ENCODE results near the gene RHBDD3.

Gene RHBDD3

DNA sequence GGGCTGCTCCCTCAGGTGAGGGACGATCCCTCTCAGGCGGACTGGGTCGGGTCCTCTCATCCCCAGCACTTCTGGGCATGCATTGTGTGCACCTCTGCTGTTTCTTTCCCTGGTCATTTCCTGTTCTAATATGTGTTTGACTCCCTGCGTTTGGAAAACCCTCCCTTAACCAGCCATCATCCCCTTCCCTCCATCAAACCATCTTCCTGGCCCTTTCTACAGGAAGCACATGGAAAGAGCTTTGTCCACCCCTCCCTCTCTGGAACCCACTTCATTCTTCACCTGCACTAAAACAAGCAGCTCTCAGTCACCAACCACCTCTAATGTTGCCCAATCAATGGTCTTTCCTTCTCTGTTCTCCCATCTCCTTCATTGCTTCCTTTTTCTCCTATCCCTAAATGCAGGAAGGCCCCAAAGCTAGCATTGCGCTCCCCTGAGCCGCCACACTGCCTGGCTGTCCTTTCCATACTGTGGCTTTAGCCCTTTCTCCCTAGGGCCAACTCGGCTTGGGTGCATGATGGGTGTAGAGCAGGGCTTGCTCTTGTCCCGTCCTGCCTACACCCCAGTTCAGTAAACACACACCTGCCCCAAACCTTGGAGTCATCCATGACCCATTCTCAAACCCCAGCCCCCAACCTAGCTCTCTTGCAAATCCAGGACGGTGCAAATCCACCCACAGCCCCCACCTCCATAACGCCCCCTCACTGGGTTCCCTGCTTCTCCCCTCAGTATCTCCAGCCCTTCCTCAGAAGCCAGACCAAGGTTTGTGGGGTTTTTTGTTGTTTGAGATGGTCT lies 33.2 kb upstream of the RHBDD3 start (continued):
- 0 out of 2 replicates have a peak, but pooled peaks have one; percentile 35 for TF ChIP-seq KLF17 (tag by site-specific recombination; IDR thresholded peaks at IDR 0.05)
- TF ChIP-seq GLIS2 (tag by site-specific recombination; IDR thresholded peaks at IDR 0.05) = 0 out of 2 replicates have a peak, but pooled peaks have one; percentile 35
- no peak for TF ChIP-seq ZNF174 (tag by site-specific recombination; IDR thresholded peaks at IDR 0.05)
- TF ChIP-seq WT1 (tag by site-specific recombination; IDR thresholded peaks at IDR 0.05) = peak; percentile 61
- TF ChIP-seq, protein P1, sequence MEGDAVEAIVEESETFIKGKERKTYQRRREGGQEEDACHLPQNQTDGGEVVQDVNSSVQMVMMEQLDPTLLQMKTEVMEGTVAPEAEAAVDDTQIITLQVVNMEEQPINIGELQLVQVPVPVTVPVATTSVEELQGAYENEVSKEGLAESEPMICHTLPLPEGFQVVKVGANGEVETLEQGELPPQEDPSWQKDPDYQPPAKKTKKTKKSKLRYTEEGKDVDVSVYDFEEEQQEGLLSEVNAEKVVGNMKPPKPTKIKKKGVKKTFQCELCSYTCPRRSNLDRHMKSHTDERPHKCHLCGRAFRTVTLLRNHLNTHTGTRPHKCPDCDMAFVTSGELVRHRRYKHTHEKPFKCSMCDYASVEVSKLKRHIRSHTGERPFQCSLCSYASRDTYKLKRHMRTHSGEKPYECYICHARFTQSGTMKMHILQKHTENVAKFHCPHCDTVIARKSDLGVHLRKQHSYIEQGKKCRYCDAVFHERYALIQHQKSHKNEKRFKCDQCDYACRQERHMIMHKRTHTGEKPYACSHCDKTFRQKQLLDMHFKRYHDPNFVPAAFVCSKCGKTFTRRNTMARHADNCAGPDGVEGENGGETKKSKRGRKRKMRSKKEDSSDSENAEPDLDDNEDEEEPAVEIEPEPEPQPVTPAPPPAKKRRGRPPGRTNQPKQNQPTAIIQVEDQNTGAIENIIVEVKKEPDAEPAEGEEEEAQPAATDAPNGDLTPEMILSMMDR (tag by site-specific recombination; IDR thresholded peaks at IDR 0.05) = no peak
- no peak for TF ChIP-seq ZNF292 (tag by site-specific recombination; IDR thresholded peaks at IDR 0.05; ENCODE audit: borderline replicate concordance, low read depth)
- no peak for TF ChIP-seq ZXDB (tag by site-specific recombination; IDR thresholded peaks at IDR 0.05)
- no peak for TF ChIP-seq ZNF791 (tag by site-specific recombination; IDR thresholded peaks at IDR 0.05)
- TF ChIP-seq KLF10 (tag by site-specific recombination; IDR thresholded peaks at IDR 0.05) = no peak
- TF ChIP-seq ZNF140 (tag by site-specific recombination; IDR thresholded peaks at IDR 0.05) = no peak
- TF ChIP-seq ZNF747 (tag by site-specific recombination; IDR thresholded peaks at IDR 0.05) = no peak
- TF ChIP-seq, protein P2, sequence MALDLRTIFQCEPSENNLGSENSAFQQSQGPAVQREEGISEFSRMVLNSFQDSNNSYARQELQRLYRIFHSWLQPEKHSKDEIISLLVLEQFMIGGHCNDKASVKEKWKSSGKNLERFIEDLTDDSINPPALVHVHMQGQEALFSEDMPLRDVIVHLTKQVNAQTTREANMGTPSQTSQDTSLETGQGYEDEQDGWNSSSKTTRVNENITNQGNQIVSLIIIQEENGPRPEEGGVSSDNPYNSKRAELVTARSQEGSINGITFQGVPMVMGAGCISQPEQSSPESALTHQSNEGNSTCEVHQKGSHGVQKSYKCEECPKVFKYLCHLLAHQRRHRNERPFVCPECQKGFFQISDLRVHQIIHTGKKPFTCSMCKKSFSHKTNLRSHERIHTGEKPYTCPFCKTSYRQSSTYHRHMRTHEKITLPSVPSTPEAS (tag by site-specific recombination; IDR thresholded peaks at IDR 0.05) = no peak
- TF ChIP-seq, protein P3, sequence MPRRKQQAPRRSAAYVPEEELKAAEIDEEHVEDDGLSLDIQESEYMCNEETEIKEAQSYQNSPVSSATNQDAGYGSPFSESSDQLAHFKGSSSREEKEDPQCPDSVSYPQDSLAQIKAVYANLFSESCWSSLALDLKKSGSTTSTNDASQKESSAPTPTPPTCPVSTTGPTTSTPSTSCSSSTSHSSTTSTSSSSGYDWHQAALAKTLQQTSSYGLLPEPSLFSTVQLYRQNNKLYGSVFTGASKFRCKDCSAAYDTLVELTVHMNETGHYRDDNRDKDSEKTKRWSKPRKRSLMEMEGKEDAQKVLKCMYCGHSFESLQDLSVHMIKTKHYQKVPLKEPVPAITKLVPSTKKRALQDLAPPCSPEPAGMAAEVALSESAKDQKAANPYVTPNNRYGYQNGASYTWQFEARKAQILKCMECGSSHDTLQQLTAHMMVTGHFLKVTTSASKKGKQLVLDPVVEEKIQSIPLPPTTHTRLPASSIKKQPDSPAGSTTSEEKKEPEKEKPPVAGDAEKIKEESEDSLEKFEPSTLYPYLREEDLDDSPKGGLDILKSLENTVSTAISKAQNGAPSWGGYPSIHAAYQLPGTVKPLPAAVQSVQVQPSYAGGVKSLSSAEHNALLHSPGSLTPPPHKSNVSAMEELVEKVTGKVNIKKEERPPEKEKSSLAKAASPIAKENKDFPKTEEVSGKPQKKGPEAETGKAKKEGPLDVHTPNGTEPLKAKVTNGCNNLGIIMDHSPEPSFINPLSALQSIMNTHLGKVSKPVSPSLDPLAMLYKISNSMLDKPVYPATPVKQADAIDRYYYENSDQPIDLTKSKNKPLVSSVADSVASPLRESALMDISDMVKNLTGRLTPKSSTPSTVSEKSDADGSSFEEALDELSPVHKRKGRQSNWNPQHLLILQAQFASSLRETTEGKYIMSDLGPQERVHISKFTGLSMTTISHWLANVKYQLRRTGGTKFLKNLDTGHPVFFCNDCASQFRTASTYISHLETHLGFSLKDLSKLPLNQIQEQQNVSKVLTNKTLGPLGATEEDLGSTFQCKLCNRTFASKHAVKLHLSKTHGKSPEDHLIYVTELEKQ (tag by site-specific recombination; IDR thresholded peaks at IDR 0.05; ENCODE audit: borderline replicate concordance) = no peak
- TF ChIP-seq ZNF561 (tag by site-specific recombination; IDR thresholded peaks at IDR 0.05; ENCODE audit: borderline replicate concordance) = no peak
- TF ChIP-seq ZBTB6 (tag by site-specific recombination; IDR thresholded peaks at IDR 0.05) = no peak
- peak; percentile 60 for TF ChIP-seq ZNF366 (tag by site-specific recombination; conservative IDR thresholded peaks at IDR 0.05)
- TF ChIP-seq ZNF76 (tag by site-specific recombination; IDR thresholded peaks at IDR 0.05; ENCODE audit: borderline replicate concordance, low read depth) = no peak
- TF ChIP-seq HOXC10 (CRISPR knock-in tag; IDR thresholded peaks at IDR 0.05) = no peak
- peak; percentile 89 for TF ChIP-seq ZFHX2 (tag by site-specific recombination; conservative IDR thresholded peaks at IDR 0.05)
- TF ChIP-seq ZFP69B (tag by site-specific recombination; IDR thresholded peaks at IDR 0.05) = 0 out of 2 replicates have a peak, but pooled peaks have one; percentile 30
- no peak for TF ChIP-seq HOXD13 (CRISPR knock-in tag; IDR thresholded peaks at IDR 0.05; ENCODE audit: borderline replicate concordance)
- TF ChIP-seq ZNF24 (tag by site-specific recombination; IDR thresholded peaks at IDR 0.05) = peak; percentile 87
- TF ChIP-seq, protein P4, sequence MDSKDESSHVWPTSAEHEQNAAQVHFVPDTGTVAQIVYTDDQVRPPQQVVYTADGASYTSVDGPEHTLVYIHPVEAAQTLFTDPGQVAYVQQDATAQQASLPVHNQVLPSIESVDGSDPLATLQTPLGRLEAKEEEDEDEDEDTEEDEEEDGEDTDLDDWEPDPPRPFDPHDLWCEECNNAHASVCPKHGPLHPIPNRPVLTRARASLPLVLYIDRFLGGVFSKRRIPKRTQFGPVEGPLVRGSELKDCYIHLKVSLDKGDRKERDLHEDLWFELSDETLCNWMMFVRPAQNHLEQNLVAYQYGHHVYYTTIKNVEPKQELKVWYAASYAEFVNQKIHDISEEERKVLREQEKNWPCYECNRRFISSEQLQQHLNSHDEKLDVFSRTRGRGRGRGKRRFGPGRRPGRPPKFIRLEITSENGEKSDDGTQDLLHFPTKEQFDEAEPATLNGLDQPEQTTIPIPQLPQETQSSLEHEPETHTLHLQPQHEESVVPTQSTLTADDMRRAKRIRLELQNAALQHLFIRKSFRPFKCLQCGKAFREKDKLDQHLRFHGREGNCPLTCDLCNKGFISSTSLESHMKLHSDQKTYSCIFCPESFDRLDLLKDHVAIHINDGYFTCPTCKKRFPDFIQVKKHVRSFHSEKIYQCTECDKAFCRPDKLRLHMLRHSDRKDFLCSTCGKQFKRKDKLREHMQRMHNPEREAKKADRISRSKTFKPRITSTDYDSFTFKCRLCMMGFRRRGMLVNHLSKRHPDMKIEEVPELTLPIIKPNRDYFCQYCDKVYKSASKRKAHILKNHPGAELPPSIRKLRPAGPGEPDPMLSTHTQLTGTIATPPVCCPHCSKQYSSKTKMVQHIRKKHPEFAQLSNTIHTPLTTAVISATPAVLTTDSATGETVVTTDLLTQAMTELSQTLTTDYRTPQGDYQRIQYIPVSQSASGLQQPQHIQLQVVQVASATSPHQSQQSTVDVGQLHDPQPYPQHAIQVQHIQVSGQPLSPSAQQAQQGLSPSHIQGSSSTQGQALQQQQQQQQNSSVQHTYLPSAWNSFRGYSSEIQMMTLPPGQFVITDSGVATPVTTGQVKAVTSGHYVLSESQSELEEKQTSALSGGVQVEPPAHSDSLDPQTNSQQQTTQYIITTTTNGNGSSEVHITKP (tag by site-specific recombination; IDR thresholded peaks at IDR 0.05) = peak; percentile 10; the same call in 1 of the 2 replicates
- TF ChIP-seq ZNF155 (tag by site-specific recombination; IDR thresholded peaks at IDR 0.05) = no peak
- TF ChIP-seq ZBTB48 (tag by site-specific recombination; IDR thresholded peaks at IDR 0.05) = peak; percentile 82
- TF ChIP-seq ZNF600 (tag by site-specific recombination; IDR thresholded peaks at IDR 0.05) = peak; percentile 81; the same call in 1 of the 2 replicates
- no peak for TF ChIP-seq ZNF350 (tag by site-specific recombination; IDR thresholded peaks at IDR 0.05)
- peak; percentile 67 for TF ChIP-seq ZBTB17 (tag by site-specific recombination; IDR thresholded peaks at IDR 0.05)

Measured in HEK293 (cell line).